NT2/D1 (cell line): ENCODE results near the gene PARD6B.
A peak's percentile ranks its signal among the peaks of the same experiment; 100 is the strongest.

ENCODE experiments used
- DNase-seq: peaks from one replicate; pipeline ENCODE4 v3.0.0-alpha.2; 2011; ENCODE audit warnings: low read depth, low spot score
- H3K27me3 ChIP-seq: 2 replicates; pipeline ENCODE4 v1.6.0; 2011; ENCODE audit warnings: mild to moderate bottlenecking; ENCODE audit not compliant: insufficient read length, insufficient read depth
- H3K36me3 ChIP-seq: 2 replicates; pipeline ENCODE4 v1.6.1; 2011; ENCODE audit warnings: mild to moderate bottlenecking, low read length, mixed read lengths; ENCODE audit not compliant: insufficient read depth, insufficient read length
- H3K4me1 ChIP-seq: 2 replicates; pipeline ENCODE4 v1.5.1; 2011; ENCODE audit not compliant: insufficient read depth, insufficient read length
- H3K4me3 ChIP-seq: 2 replicates; pipeline ENCODE4 v1.5.1; 2011; ENCODE audit warnings: low read depth; ENCODE audit not compliant: insufficient read length
- H3K9ac ChIP-seq: 2 replicates; pipeline ENCODE4 v1.6.0; 2011; ENCODE audit warnings: low read depth; ENCODE audit not compliant: insufficient read length
- H3K9me3 ChIP-seq: 2 replicates; pipeline ENCODE4 v1.5.1; 2011; ENCODE audit warnings: mild to moderate bottlenecking, low read length; ENCODE audit not compliant: insufficient read depth
- SUZ12 ChIP-seq: IDR thresholded peaks from 2 replicates; pipeline ENCODE4 v1.6.1; 2011; ENCODE audit not compliant: insufficient read length, insufficient read depth; ENCODE audit errors: extremely low read depth
- YY1 ChIP-seq: IDR thresholded peaks from 2 replicates; pipeline ENCODE4 v1.6.1; 2011; ENCODE audit not compliant: insufficient read length, insufficient read depth
- ZNF274 ChIP-seq: IDR thresholded peaks from 2 replicates; pipeline ENCODE4 v1.6.1; 2011; ENCODE audit warnings: mild to moderate bottlenecking, low read depth, low read length

Gene PARD6B

DNA sequence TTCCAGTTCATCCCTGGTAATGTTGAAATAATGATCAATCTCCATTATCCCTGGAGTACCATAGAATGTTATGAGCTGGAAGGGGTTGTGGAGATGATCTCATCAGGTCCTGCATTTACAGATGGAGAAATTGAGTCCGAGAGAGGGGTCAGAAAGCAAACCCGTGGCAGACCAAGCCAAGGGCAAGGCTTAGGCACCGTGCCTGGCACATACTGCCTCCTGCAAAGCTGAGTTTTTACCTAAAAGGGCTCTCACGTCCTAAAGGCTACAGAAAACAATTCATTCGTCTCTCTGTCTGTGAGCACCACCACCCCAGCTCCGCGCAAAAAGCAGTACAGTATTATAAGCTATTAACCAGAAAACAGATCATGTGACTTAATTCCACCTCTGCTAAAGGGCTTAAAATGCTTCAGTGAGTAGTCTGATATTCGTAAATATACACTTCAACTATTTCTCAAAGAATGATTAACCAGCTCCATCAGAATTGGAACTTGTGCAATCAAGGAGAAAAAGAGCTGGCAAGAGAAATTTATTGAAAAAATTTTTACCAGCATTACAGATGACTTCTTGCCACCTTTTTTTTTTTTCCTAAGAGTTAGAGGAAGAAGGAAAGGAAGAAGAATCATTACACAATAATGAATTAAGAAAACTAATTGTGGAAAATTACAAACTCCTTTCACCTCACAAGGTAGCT is 3.4 kb upstream of the PARD6B start:
- peak overlapping the region; percentile 24 for H3K9ac ChIP-seq
- TF ChIP-seq SUZ12 (no peak), YY1 (no peak), ZNF274 (no peak)
- H3K36me3 ChIP-seq = no peaks in the 10 kb centered on the region
- peaks cover 15% of the 10 kb centered on the region for H3K4me1 ChIP-seq
- no peak for DNase-seq
- H3K9me3 ChIP-seq = no peaks in the 10 kb centered on the region
- H3K4me3 ChIP-seq = no peak overlapping the region
- no peaks in the 10 kb centered on the region for H3K27me3 ChIP-seq

DNA sequence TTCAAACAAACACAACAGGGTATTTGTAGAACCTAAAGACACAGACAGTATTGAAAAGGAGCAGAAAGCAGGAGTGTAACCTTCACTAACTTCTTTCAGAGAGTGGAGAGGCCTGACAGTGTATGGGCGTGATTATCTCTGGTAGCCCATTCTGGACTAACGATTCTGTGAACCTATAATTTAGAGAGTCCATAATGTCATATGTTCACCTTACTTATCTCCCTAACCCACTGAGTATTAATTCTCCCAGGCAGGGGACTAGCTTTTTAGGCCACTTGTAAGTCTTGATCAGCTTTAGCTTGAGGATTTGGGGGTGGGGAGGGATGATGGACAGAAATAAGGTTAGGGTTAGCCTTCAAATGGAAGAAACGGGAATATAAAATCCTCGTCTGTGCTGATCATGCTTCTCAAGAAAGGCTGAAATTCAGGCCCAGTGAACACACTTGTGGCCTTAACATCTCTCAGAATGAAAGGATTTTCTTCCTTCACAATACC is 2.8 kb upstream of the PARD6B start:
- no peak overlapping the region for H3K4me3 ChIP-seq
- H3K36me3 ChIP-seq = no peaks in the 10 kb centered on the region
- no peak overlapping the region for H3K9ac ChIP-seq
- peaks cover 15% of the 10 kb centered on the region for H3K4me1 ChIP-seq
- no peaks in the 10 kb centered on the region for H3K27me3 ChIP-seq
- no peak for DNase-seq
- H3K9me3 ChIP-seq = no peaks in the 10 kb centered on the region
- TF ChIP-seq ZNF274 = no peak
- no peak for TF ChIP-seq SUZ12
- no peak for TF ChIP-seq YY1

GRCh38 chr20:50728981-50729874 is 2.2 kb upstream of the PARD6B start:
- Histone ChIP-seq H3K9ac (no peak overlapping the region), H3K9me3 (no peaks in the 10 kb centered on the region), H3K27me3 (no peaks in the 10 kb centered on the region), H3K4me1 (peaks cover 17% of the 10 kb centered on the region), H3K36me3 (peaks cover 3% of the 10 kb centered on the region), H3K4me3 (no peak overlapping the region)
- TF ChIP-seq ZNF274 (no peak), YY1 (no peak), SUZ12 (no peak)
- no peak for DNase-seq

GRCh38 chr20:50729901-50730764 is 1.2 kb upstream of the PARD6B start:
- no peak for TF ChIP-seq YY1
- no peak for TF ChIP-seq ZNF274
- no peak for TF ChIP-seq SUZ12
- no peaks in the 10 kb centered on the region for H3K9me3 ChIP-seq
- H3K9ac ChIP-seq = peak overlapping the region; percentile 92
- no peaks in the 10 kb centered on the region for H3K27me3 ChIP-seq
- no peak for DNase-seq
- peak overlapping the region; percentile 58 for H3K4me3 ChIP-seq
- peaks cover 14% of the 10 kb centered on the region for H3K4me1 ChIP-seq
- H3K36me3 ChIP-seq = peaks cover 11% of the 10 kb centered on the region

DNA sequence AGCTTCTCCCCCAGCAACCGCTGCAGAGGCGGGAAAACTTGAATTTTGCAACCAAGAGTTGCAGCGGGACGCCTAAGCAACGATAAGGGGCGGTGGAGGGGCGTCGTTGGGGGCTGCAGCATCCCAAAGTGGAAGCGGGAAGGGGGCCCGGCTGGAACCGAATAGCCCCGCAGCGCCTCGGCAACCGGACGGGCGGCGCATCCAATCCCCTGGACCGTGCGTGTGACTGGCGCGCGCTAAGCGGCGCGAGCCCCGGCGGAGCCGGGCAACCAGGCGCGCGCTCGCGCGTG is 670 bp upstream of the PARD6B start:
- H3K36me3 ChIP-seq = peaks cover 16% of the 10 kb centered on the region
- TF ChIP-seq SUZ12 = no peak
- TF ChIP-seq ZNF274 = no peak
- TF ChIP-seq YY1 = no peak
- H3K4me1 ChIP-seq = peaks cover 14% of the 10 kb centered on the region
- H3K9me3 ChIP-seq = no peaks in the 10 kb centered on the region
- H3K27me3 ChIP-seq = no peaks in the 10 kb centered on the region
- peak overlapping the region; percentile 58 for H3K4me3 ChIP-seq
- DNase-seq = no peak
- H3K9ac ChIP-seq = peak overlapping the region; percentile 92

GRCh38 chr20:50731930-50732690 is 730 bp downstream of the PARD6B start:
- Histone ChIP-seq H3K27me3 (no peaks in the 10 kb centered on the region), H3K4me3 (peak overlapping the region; percentile 88), H3K9ac (peak overlapping the region; percentile 88), H3K4me1 (peaks cover 14% of the 10 kb centered on the region), H3K36me3 (peaks cover 20% of the 10 kb centered on the region), H3K9me3 (no peaks in the 10 kb centered on the region)
- DNase-seq = no peak
- TF ChIP-seq ZNF274 (no peak), YY1 (no peak), SUZ12 (no peak)
